Measurements from ENCODE around the gene CRYBA4.

The CRYBA4 gene

GRCh38 chr22:26665813-26666231 is 44.1 kb downstream of the CRYBA4 start:
- no peak for DNase-seq

- DNase-seq: no peak
These were observed 45.4 kb downstream of the CRYBA4 start for GRCh38 chr22:26667140-26667539.

GRCh38 chr22:26669060-26669481 is 47.3 kb downstream of the CRYBA4 start:
- no peak for DNase-seq

- no peak for DNase-seq
These were observed 48.7 kb downstream of the CRYBA4 start for GRCh38 chr22:26670459-26670858.

GRCh38 chr22:26671317-26672059 is 49.7 kb downstream of the CRYBA4 start:
- no peak for DNase-seq

- no peak for DNase-seq
These were observed 50.3 kb downstream of the CRYBA4 start for GRCh38 chr22:26672060-26672471.

- DNase-seq: peak; percentile 92
These were observed 51.1 kb downstream of the CRYBA4 start for GRCh38 chr22:26672590-26673468.

GRCh38 chr22:26673486-26673885 is 51.7 kb downstream of the CRYBA4 start:
- peak; percentile 3 for DNase-seq

- DNase-seq: no peak
These were observed 52.7 kb downstream of the CRYBA4 start for GRCh38 chr22:26674211-26675190.

- DNase-seq: no peak
These were observed 54.0 kb downstream of the CRYBA4 start for GRCh38 chr22:26675687-26676268.

- DNase-seq: no peak
These were observed 55.5 kb downstream of the CRYBA4 start for GRCh38 chr22:26677217-26677616.

- peak; percentile 9 for DNase-seq
These were observed 57.4 kb downstream of the CRYBA4 start for GRCh38 chr22:26679003-26679629.
